Activated naive CD4-positive, alpha-beta T cell treated with anti-CD3 and anti-CD28 coated beads, Interleukin-2, amount 50 U/mL, for 16 hours (primary cell): ENCODE measurements around the gene SHC4.
"Not testable (repeated sequence)": the region's sequence is repeated elsewhere in the genome, so short reads cannot be mapped to it uniquely, and the experiment has no call there.

Experiments used
- DNase-seq: peaks from one replicate; pipeline ENCODE4 v3.0.0-alpha.2; 2020

SHC4 gene

DNA sequence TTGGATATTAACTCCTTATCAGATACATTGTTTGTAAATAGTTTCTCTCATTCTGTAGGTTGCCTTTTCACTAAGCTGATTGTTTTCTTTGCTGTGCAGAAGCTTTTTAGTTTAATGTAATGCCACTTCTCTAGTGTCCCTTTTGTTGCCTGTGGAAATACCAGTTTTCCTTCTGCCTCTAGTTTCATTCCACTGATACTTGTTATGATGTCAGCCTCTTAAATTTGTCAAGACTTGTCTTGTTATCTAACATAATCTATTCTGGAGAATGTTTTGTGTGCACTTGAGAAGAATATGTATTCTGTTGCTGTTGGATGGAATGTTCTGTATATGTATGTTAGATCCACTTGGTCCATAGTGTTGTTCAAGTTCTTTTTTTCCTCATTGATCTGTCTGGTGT, 134.8 kb downstream of the SHC4 start:
- no peak for DNase-seq

DNA sequence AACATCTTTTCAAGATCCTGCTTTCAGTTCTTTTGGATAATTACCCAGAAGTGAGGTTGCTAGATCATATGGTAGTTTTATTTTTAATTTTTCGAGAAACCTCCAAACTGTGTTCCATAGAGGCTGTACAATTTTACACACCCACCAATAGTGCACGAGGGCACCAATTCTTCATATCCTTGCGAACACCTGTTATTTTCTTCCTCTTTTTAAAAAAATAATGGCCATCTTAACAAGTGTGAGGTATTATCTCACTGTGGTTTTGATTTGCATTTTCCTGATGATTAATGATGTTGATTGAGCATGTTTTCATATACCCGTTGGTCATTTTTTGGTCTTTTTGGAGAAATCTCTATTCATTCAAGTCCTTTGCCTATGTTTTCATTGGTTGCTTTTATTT, 135.2 kb downstream of the SHC4 start:
- no peak for DNase-seq

DNA sequence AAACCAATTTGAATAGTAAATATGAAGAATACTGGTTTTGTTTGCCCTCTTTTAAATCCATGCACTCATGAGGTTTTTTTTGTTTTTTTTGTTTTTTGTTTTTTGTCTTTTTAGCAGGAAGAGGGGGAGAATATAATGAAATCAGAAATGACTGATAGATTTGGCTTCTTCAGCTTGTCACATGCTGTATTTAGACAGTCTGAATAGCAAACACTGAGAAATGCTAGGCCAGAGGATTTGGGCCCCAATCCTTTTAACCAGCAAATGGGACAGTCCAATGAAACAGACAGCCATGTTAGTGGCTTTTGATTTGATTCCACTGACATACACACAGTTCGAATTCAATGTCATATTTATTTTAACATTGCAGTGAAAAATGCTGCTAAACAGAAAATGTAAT, 138.6 kb downstream of the SHC4 start:
- no peak for DNase-seq

DNA sequence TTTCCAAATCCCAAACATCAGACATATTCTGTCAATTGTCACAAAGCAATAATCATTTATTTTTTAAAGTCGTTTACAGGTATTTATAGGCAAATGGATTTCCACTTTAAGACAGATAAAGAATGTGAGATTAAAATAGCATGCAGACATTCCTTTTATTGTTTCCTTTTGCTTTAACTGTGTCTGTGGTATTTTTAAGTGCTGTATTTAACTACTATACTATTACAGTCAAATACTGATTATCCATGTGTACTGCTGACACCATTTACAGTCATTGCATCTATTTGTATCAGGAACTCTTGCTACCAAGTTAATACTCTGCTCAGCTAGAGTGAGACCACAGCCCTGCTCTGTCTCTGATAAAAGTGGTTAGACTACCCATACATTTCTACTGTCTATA, 140.0 kb downstream of the SHC4 start:
- no peak for DNase-seq

DNA sequence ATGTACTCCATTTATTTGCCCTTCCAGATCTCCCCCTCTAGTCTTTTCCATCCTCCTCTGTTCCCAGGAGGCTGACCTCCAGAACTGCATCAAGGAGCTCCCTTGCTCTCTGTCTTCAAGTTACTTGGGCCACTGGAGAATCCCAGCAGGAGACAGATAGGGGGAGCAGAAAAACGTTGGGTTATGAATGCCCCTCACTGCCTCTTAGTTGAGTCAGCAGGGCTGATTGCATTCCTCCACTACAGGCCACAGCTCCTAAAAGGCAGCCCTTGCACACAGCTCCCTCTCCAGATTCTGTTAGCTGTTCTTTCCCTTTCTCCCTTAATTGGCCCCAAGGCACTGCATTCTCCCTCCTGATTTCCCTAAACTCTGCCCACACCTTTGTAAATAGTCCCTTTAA, 140.5 kb downstream of the SHC4 start:
- no peak for DNase-seq

DNA sequence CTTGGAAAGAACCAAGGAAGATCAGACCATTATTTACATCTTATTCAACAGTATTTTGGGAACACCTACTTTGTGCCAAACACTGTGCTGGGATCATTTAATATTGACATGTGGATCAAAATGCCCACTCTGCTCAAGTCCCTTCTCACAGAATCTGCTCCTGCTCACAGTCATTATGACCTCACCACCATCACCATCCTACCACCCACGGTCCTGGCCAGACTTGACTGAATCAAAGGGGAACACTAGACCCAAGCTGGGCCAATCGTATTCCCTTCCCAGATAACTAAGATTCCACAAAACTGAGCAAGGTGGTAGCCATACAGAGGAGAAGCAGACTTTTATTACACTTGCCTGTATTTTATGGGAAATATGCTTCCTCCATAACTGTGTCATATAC, 149.4 kb downstream of the SHC4 start:
- DNase-seq = no peak

DNA sequence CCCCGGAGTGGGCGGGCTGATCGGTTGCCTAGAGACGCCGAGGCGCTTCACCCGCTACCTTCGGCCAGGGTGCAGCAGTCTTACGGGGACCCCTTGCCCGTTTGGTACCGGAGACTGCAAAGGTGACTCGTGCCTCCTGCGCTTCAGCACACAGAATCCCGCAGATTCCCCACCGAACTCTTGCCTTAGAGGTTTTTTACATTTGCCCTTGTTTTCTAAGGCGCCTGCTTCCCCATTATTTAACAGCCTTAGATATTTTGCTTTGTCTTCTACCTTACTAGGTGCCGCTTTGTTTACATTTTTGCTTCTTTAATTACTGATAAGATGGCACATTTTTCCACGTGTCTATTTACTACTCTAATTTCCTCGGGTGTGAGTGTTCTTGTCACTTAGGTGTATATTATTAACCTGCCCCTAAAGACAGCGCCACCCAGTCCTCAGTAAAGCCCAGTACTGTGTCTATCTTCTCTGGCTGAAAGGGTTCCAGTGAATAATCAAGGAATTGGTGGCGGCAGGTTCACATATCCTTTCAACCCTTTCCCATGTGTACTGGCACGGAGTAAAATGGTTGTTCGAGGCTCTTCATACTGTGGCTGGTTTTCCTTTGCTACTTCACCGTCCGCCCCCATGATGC, 152.3 kb downstream of the SHC4 start:
- DNase-seq = no peak

DNA sequence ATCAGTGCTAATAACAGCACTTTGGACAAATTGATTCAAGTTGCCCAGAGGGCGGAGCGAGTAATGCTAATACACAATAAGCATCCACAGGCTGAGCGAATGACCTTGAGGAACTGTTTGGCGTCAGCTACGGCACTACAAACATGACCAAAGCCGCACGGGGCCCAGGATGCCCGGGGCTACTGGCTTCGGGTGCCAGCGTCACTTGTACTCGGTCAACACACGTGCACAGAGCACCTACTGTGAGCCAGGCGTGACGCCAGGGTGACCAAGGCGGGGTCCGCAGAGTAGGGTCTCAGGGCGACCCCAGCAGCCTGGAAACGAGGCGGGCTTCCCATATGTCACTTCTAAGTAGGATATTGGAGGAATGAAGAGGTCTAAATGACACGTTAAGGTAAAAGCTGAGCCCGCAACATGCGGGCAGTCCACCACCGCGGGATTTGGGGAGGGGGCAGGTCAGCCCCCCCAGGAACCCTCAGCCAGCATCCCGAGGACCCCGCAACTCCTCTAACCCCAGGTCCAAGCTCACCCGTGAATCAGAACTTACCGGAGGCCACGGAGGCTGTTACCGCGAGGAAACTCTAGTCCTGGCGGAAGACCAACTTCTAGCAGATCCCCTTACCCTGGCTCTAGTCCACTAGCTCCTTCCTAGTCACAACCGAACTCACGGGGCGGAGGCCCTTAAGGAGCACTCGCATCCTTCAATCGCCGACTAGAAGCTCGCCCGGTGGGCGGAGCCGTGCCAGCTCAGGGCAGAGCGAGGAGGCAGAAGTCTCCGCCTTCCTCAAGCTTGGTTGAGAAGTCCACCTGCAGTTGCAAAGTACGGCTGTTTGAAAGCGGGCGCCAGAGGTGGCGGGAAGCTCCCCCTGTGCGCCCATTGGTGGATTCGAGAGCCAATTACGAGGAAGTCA, 153.1 kb downstream of the SHC4 start, which contains the start of gene CEP152:
Gene CEP152, minus strand, starts transcription at position 656 of the 911 bp plus-strand sequence. CDS start 5,420 bp downstream, outside the sequence.
- DNase-seq = peak; percentile 99

DNA sequence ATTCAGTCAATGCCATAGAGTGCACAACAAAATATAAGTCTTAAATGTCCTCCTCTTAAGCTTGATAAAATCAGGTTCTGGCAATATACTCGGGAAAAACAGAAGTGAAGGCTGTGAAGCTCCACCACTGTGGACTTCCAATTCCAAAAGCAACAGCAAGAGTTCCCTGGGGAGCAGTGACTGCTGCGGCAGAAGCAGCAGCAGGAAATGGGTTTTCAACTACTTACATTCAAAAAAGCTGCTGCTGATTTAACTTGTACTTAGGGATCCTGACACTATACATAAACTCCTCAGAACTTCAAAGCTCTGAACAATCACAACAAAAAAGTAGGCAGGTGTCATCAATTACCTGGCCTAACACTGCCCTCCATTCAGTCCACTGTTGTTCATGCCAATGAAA, 157.6 kb downstream of the SHC4 start:
- no peak for DNase-seq

DNA sequence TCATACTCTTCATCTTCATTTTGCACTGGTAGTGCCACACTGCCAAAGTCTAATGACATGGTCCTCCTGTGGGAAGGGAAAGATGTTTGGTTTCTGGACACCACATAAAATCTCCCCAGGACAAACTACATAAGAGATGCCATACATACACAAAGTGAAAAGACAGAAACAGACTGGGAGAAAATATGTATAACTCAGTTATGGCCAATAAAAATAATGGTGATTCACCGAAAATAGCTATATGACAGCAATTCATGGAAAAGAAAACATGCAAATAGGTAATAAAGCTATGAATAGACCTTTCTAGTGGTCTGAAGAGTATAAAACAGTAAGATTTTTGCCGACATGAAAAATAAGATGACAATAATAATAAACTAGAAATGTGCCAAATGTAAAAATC, 158.1 kb downstream of the SHC4 start:
- DNase-seq = no peak

DNA sequence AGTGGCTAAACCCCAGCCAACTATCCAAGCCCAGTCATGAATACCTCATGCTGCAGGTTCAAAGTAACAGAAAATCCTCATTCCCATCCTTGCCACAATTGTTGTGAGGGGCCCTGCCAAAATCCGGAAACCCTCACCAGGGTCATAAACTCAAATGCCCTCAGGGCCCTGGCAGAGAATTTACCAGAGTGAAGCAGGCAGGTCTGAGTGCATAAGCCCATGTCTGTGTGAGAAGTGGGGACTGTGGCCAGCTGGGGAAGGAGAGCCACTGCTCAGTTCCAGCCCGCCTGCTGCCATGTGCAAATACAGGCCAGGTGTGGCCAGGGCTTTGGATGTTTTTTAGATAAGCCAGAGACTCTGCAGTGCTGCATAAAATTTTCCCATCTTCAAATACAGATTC, 159.8 kb downstream of the SHC4 start:
- no peak for DNase-seq

DNA sequence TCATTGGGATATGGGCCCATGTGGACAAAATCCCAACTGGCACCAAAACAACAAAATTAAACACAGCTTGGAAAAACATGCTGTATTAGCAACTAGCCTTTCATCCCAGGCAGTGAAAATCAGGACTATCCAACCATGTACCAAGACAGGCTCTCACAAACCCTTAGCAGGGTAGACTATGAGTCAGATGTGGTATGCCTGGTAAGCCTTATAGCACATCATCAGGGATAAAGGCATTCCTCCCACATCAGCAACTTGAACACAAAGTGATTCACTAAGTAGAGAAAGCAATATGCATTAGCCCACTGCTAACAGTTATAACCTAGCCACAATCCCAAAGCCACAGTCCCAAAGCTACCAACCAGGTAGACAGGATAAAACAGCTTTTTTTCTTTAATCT, 160.9 kb downstream of the SHC4 start:
- DNase-seq = no peak

DNA sequence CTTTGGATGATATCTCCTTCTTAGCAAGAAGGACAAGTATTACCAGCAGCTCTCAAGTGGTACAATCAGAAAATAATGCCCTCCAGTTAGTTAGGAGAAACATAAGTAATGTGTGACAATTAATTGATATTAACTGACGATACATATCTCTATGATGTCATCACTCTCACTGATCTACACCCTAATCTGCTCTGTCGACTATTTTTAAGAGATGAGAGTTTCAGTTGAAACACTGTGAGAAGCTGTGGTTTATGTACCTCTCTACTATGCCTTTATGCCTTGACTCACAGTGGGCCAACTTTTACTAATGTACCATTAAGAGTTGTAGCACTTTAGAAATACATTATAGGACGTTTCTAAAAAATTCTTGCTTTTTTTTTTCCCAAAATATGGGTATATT, 161.5 kb downstream of the SHC4 start:
- no peak for DNase-seq

DNA sequence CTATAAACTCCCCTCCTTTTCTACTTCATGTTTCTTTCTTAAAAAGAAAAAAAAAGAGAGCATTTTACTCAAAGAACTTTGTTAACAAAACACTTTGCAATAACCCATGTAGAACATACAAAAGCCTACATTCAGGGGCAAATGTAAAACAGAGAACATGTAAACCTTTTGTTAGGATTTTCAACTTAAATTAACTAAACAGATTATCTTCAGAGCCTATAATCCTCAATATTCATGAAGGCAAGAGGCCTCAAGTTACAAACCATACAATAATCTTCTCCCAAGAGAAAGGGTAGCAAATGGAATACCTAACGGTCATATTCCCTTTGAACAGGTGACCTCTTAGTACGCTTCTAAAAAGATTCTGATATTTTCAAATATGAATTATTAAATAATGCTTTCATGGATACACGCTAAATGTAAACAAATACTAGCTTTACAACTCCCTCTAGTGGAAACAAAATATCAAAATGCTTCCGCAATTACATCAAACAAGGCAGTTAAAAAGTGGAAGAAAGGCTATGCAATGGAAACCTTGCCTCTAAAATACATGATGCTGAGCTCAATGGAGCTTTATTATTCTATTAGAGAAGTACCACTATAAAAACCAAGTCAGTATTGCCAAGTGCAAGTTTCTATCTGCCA, 162.8 kb downstream of the SHC4 start:
- DNase-seq = no peak

DNA sequence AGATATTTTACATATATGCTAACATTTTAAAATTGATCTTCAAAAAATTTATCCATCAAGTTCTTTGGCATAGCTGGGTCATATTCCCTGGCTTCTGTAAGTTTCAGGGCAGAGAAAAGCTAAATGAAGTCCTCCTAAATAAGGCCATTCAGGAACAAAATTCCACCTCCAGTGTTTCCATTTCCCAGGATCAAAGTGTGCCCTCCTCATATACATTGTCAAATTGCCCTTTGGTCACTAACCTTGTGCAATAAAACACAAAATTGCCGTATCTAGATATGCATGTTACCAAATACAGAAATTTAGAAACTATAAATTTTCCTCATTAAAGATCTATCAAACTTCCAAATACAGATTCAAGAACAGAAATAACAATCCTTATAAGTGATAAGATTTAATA, 163.5 kb downstream of the SHC4 start:
- DNase-seq = no peak

DNA sequence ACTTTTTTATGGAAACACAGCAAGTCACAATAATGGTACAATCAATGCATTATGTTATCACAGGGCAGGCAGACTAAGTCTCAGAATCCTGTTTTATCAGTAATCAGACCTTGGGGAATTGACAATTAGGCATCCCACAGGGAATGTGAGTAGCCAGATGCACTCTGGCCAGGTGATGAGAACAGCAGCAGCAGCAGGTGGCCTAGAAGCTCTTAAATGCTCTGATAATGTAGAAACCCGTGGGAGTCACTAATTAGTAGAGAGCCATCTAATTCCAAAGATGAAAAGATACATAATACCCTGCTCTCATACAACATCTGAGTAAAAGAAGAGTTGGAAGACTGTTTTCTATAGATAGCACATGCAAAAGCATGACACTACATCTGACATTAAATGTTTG, 165.4 kb downstream of the SHC4 start:
- DNase-seq = no peak

DNA sequence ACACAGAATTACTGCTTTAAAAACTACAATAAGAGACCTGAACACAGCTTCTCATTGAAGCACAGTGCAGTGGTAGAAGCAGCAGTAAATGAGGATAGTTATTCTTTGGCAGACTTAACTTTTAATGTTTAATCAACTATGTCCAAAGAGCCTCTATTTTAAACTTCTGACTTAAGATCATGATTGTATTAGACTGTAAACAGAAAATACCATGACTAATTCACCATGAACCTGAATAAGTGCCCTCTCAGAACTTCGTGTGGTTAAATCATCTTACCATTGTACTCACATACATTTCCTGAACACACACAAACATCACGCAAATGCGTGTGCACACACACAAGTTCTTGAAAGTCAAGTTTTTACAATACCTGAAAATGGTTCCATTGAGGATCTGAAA, 166.8 kb downstream of the SHC4 start:
- DNase-seq = no peak

DNA sequence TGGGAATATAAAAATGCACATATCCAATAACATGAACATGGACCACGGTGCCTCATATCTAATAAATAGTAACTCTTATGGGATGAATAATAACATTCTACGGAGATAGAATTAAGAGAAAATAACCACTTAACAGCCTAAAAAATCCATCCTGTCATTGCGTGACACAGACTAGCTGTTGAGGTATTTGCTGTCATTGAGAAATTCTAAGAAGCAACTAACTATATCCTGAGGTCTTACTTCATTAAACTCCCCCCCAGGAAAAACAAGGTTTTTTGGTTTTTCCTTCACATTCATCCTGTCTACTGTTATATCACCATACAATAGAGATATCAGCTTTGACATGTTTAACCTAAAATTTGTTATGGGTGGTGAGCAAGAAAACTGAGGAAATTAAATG, 167.2 kb downstream of the SHC4 start:
- no peak for DNase-seq

DNA sequence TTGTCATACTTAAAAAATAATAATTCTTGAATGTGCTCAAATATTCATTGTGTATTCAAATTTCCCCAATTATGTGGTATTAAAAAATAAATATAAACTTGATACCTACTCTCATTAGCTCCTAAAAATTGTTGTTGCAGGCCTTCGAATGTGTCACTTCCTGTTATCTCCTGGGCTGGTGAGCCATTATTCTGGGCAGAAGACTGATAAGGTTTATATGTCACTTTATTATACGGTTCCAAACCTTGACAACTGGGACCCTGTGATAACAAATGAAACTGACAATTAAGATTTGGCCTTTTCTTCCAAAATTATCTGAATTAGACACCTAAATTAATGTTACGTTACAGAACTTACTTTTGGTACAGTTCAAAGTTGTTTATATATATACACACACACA, 167.8 kb downstream of the SHC4 start:
- DNase-seq = no peak

DNA sequence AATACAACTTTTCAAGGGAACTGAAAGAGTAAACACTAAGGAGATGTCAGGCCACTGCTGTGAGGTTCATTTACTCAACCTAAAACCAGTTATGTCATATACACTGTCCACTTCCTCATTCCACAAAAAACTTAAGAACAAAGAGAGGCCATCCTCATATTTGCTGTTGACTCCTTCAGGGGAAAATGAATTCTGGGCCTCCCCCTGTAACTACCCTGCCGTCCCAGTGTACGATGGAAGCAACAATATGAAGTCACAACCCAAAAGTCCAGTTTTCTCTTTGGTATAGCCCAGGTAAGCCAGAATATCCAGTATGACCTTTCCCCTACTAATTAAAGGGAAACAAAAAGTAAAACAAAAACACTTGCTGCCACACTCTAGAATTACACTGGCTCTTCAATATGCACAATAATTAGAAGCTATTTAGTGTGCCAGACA, 169.0 kb downstream of the SHC4 start:
- no peak for DNase-seq

DNA sequence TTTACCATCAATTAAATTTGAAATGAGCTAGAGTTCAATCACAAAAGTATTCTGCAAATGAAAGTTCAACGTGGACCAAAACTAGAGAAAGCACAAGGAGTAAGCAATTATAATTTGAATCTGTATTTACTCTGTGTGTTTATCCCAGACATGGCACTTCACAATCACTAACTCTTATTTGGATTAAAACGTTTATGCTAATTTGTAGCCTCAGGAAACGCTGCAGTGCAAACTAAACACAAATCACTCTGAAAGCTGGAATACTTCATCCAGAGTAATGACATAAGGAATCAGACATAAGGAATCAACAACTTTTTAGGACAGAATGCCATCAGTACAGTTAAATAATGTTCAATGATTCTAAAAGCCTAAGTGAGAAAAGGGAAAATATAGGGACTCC, 171.3 kb downstream of the SHC4 start:
- no peak for DNase-seq

DNA sequence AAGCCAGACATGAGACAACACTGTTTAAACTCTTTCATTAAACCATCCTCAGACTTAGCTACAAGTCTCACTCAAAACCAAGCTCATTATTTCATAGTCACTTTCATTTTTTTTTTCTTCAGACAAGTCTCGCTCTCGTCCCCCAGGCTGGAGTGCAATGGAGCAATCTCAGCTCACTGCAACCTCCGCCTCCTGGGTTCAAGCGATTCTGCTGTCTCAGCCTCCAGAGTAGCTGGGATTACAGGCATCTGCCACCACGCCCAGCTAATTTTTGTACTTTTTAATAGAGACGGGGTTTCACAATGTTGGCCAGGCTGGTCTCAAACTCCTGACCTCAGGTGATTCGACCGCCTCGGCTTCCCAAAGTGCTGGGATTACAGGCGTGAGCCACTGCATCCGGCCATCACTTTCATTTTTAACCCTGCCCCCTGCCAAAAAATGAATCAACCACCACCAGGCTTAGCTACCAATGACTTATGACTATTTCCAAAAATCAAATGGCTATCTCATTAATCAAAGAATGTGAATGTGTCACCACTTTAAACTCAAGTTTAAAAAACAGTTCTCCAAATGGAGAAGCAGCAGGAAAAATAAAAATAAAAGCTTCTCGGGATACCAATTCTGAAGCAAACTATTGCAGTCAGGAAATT, 173.1 kb downstream of the SHC4 start:
- DNase-seq = not testable (repeated sequence)

DNA sequence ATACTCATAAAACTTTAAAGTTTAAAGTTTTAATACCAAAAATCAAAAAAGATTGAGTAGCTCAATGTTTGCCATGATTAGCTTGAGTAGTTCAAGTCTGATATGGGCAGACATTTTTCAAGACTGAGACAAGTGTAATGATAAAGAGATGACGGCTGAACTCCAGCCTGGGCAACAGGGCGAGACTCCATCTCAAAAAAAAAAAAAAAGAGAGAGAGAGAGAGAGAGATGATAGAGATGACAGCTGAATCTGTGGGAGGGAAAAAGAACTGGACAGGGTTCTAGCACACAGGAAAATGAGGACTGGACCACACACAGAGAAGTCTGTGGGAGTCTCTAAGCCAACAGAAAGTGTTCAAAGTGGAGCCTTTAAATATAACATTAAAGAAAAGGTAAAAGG, 178.0 kb downstream of the SHC4 start:
- no peak for DNase-seq
